GM21786 (cell line): ENCODE data around the gene RERE.

ENCODE experiments used
- ATAC-seq: cut with Tn5 transposase; IDR thresholded peaks from one replicate; pipeline ENCODE4 v1.9.1; 2021; ENCODE audit not compliant: unreplicated experiment

The RERE gene

GRCh38 chr1:8318436-8318835 lies 499.0 kb downstream of the RERE start:
- ATAC-seq = no peak

- ATAC-seq = no peak
Observed at GRCh38 chr1:8317647-8318381, 499.6 kb downstream of the RERE start, which contains the start of gene SLC45A1. TSS of gene SLC45A1 (plus strand) at chr1:8318114. CDS start at chr1:8324330, 6,216 bp downstream.

- ATAC-seq = no peak
Observed at GRCh38 chr1:8315573-8316475, 501.6 kb downstream of the RERE start.

DNA sequence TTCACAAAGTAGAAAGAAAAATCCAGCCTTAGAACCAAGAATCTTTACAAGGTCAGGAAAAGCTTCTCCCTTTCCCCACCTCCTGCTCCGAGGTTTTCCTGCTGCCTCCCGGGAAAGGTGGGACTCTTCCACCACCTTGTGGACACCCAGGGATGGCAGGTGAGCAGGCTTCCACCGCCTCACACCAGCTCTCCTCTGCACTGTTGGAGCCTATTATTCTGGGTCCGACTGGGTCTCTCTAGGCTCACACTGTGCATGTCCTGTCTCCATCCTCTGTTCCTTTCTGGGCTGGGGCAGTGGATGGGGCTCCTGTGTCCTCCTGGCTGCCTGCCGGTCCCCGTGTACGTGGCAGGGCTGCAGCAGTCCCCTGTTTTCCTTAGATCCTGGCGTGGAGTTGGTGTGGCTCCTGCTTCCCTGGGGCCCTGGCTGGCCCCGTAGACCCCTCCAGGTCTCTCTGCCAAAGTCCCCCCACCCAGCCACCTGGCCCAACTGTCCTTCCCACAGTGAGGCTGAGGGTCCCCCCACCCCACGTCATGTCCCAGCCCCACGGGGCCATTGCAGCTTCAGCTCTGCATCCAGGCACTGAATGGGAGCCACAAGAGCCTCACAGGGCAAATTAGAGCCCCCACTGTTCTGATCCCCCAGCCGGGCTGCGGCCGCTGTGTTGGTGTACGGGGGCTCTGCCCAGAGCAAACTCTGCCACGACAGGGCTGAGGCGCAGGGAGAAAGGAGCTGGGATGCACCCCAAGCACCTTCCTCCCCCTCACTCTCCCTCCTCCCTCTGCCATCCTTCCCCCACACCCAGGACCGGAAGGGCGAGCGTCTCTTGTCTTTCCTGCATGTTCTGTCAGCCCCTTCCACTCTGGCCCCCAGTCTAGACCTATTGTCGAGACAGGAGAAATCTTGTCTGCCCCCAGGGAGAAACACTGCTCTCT lies 502.8 kb downstream of the RERE start:
- ATAC-seq = no peak

- ATAC-seq = no peak
Observed at GRCh38 chr1:8313231-8313630, 504.2 kb downstream of the RERE start.

- no peak for ATAC-seq
Observed at GRCh38 chr1:8312235-8313218, 504.9 kb downstream of the RERE start.

DNA sequence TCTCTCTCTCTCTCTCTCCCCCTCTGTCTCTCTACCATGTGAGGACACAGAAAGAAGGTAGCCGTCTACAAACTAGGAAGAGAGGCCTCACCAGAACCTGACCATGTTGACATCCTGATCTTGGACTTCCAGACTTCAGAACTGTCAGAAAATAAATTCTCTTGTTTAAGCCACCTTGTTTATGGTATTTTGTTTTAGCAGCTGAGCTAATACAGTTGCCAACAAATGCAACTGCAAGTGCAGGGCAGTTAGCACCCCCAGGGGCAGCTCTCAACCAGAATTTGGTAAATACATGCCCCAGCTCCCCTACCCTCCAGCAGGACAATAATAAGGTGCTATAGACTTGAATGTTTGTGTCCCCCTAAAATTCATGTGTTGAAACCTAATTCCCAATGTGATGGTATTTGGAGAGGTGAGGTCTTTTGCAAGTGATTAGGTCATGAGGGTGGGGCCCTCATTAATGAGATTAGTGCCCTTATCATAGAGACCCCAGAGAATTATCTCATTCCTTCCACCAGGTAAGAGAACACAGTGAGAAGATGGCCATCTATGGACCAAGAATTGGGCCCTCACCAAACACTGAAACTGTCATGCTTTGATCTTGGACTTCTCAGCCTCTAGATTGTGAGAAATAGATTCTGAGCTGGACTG lies 506.2 kb downstream of the RERE start:
- ATAC-seq = no peak

DNA sequence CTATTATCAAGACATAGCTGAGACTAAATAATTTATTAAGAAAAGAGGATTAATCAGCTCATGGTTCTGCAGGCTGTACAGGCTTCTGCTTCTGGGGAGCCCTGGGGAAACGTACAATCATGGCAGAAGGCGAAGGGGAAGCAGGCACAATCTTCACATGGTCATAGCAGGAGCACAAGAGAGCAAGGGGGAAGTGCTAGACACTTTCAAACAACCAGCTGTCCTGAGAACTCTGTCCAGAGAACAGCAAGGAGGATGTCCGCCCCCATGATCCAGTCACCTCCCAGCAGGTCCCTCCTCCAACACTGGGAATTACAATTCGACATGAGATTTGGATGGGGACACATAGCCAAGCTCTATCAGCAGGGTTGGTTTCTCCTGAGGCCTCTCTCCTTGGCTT lies 509.8 kb downstream of the RERE start:
- ATAC-seq = no peak

DNA sequence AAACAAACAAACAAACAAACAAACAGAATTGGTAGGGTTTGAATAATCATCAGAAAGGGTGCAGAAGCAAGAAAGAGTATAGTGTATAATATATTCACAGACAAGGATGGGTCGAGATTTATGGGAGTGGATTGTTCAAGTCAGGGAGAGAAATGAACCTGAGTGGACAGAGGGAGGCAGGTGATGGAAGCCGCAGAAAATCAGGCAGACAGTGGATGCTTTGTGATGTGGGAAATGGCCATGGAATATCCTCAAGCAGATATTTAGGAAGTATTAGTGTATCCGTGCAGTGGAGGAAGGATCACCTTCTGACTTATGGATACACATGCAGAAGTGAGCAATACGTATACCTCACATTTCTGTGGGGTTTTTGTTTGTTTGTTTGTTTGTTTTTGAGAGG lies 513.6 kb downstream of the RERE start:
- ATAC-seq = no peak

DNA sequence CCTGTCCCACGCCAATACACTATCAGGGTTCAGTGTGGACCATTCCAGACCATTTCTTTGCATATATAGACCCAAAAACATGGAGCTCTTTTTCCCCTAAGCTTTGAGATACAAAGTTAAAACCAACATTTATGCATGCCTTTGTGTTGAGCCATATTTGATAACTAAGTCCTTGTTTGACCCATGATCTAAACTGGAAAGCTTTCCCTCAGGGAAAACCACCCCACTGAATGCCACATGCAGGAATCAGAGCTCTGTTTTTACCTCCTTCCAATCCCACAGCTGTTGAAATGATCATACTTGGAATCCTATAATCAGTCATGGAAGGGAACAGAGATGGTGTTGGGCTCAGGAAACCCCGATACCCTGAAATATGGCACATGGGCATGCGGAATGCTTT lies 514.3 kb downstream of the RERE start:
- no peak for ATAC-seq
